Progenitor cell of endocrine pancreas (in vitro differentiated cells): Measurements from ENCODE around the gene NT5M. TPM values are rescaled to one million over a fixed set of nuclear protein-coding genes. Genes with fewer than 3 reads are reported as not detected.

Experiments used
- DNase-seq: peaks from one replicate; pipeline ENCODE4 v3.0.0; 2021; ENCODE audit warnings: low spot score; ENCODE audit not compliant: unreplicated experiment
- H3K27ac Mint-ChIP-seq: 2 replicates; pipeline ENCODE4 v1.8.0; 2021; ENCODE audit warnings: mild to moderate bottlenecking, moderate library complexity, mixed read lengths
- H3K27me3 Mint-ChIP-seq: 2 replicates; pipeline ENCODE4 v1.8.0; 2021; ENCODE audit warnings: mixed read lengths
- H3K36me3 Mint-ChIP-seq: 2 replicates; pipeline ENCODE4 v1.8.0; 2022; ENCODE audit warnings: mixed read lengths; ENCODE audit not compliant: insufficient read depth
- H3K4me1 Mint-ChIP-seq: 2 replicates; pipeline ENCODE4 v1.8.0; 2021; ENCODE audit warnings: low read depth, mixed read lengths
- H3K4me3 Mint-ChIP-seq: 2 replicates; pipeline ENCODE4 v1.8.0; 2021; ENCODE audit warnings: low read depth, mild to moderate bottlenecking, moderate library complexity, mixed read lengths
- H3K9me3 Mint-ChIP-seq: 2 replicates; pipeline ENCODE4 v1.8.0; 2021; ENCODE audit warnings: low read depth, mixed read lengths
- total RNA-seq: library from RNA; stranded (reverse); gene quantifications from 2 replicates; pipeline ENCODE4 v1.2.1, GENCODE V29; 2021
- TF ChIP-seq, protein P1 (sequence below): fragments of 200-600 bp; sonication (generic); IDR thresholded peaks from one replicate; pipeline ENCODE4 v1.5.0; 2021; ENCODE audit warnings: antibody characterized with exemption, mild to moderate bottlenecking; ENCODE audit not compliant: unreplicated experiment

Gene NT5M
- total RNA-seq, 1 donor from 2014 or later = 2.4 TPM

DNA sequence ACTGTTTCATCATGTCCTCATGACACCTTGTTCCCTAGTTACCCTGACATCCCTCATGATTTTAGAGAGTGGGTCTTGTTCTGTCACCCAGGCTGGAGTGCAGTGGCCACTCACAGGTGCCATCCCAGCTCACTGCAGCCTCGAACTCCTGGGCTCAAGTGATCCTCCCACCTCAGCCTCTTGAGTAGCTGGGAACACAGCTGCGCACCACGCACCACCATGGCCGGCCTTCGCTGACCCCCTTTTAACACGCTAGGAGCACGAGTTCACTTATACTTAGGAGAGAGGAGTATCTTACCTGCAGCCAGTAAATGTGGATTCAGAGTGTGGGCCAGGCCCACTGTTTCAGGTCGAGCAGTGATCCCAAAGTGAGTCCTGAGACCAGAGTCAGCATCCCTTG is 21.4 kb downstream of the NT5M start:
- H3K27me3 Mint-ChIP-seq = no peaks in the 10 kb centered on the region
- TF ChIP-seq, protein P1, sequence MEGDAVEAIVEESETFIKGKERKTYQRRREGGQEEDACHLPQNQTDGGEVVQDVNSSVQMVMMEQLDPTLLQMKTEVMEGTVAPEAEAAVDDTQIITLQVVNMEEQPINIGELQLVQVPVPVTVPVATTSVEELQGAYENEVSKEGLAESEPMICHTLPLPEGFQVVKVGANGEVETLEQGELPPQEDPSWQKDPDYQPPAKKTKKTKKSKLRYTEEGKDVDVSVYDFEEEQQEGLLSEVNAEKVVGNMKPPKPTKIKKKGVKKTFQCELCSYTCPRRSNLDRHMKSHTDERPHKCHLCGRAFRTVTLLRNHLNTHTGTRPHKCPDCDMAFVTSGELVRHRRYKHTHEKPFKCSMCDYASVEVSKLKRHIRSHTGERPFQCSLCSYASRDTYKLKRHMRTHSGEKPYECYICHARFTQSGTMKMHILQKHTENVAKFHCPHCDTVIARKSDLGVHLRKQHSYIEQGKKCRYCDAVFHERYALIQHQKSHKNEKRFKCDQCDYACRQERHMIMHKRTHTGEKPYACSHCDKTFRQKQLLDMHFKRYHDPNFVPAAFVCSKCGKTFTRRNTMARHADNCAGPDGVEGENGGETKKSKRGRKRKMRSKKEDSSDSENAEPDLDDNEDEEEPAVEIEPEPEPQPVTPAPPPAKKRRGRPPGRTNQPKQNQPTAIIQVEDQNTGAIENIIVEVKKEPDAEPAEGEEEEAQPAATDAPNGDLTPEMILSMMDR = no peak
- no peaks in the 10 kb centered on the region for H3K36me3 Mint-ChIP-seq
- no peak overlapping the region for H3K27ac Mint-ChIP-seq
- no peak for DNase-seq
- no peak overlapping the region for H3K4me3 Mint-ChIP-seq
- no peaks in the 10 kb centered on the region for H3K9me3 Mint-ChIP-seq
- H3K4me1 Mint-ChIP-seq = no peaks in the 10 kb centered on the region

DNA sequence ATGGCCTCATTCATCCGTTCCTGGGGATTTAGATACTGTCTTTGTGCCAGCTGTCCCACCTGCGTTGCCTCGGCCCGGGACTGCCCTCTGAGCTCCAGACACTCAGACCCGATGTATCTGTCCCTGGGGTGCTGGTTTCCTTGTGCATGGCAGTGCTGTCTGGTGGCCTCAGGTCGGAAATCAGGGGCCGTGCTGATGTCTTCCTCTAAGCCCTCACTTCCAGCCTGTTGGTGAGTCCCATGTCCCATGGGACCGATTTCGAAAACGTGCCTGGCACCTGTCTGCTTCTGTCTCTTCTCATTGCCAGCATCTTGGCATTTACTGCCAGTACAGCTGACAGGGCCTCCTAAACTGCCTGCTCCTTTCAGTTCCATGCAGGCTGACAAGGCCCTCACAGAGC is 22.1 kb downstream of the NT5M start:
- Mint-ChIP-seq H3K4me1 (no peaks in the 10 kb centered on the region), H3K27ac (no peak overlapping the region), H3K9me3 (no peaks in the 10 kb centered on the region), H3K4me3 (no peak overlapping the region), H3K27me3 (no peaks in the 10 kb centered on the region), H3K36me3 (no peaks in the 10 kb centered on the region)
- DNase-seq = no peak
- TF ChIP-seq, protein P1 = no peak

DNA sequence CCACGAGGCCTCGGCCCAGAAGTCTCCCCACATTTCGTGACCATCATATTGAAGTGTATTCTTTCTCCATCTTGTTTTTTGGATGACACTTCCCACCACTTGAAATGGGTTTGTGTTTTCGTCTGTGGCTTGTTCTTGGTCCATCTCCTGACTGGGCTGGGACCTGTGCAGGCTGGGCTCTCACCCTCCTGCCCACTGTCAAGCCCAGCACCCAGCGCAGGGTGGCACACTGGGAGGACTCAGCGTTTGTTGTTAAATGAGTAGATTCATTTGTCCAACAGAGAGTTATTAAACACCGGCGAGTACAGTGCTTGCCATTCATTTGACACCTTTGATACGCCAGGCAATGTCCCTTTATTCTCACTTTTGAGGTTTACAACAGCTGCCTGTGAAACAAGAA is 22.6 kb downstream of the NT5M start:
- Mint-ChIP-seq H3K36me3 (no peaks in the 10 kb centered on the region), H3K27me3 (no peaks in the 10 kb centered on the region), H3K4me1 (no peaks in the 10 kb centered on the region), H3K9me3 (no peaks in the 10 kb centered on the region), H3K4me3 (no peak overlapping the region), H3K27ac (no peak overlapping the region)
- no peak for DNase-seq
- TF ChIP-seq, protein P1 = no peak

DNA sequence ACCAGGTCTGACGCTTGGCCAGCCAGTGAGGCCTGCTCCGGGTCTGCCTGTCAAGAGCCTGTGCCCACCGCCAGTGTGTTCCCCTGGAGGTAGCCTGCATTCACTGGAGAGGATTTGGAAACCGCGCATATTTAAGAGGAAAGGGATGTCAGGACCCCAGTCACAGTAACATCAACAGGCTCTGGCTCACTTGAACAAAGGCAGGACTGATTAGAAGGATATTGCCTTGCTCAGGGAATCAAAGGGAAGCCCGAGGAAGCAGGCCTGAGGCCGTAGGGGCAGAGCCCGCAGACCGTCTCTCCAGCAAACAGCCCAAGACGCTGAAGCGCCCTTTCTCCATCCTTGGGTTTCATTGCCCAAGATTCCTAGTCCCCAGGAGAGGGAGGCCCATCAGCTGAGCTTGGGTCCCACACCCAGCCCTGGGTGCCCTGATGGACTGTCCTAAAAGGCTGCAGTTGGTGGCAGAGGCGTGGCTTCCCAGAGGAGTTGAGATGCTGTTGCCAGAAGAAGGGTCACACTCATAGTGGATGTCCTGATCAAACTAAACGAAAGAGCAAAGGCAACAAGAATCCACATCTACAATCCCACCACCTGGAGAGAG is 23.2 kb downstream of the NT5M start:
- Mint-ChIP-seq H3K4me1 (no peaks in the 10 kb centered on the region), H3K9me3 (no peaks in the 10 kb centered on the region), H3K4me3 (no peak overlapping the region), H3K27me3 (no peaks in the 10 kb centered on the region), H3K27ac (no peak overlapping the region), H3K36me3 (no peaks in the 10 kb centered on the region)
- TF ChIP-seq, protein P1 = no peak
- no peak for DNase-seq

DNA sequence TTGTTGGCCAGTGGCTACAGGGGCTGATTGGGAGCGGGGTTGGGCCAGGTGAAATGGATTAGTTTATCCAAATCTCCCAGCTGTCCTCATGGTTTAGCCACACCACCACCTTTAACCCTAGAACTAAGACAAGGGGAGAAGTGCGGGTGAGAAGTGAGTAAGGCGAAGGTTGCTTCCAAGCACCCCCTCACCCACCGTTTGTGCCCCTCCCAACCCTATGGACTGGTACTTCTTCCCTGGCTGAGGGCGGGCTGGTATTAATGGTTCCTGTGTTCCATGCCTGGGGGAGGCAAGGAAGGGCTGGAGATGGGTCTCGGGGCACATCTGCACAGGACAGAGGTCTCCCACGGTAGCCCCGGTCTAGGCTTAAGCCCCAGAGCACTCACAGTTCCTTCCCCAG is 25.1 kb downstream of the NT5M start:
- TF ChIP-seq, protein P1 = no peak
- Mint-ChIP-seq H3K4me1 (no peaks in the 10 kb centered on the region), H3K27ac (no peak overlapping the region), H3K4me3 (no peak overlapping the region), H3K36me3 (no peaks in the 10 kb centered on the region), H3K27me3 (no peaks in the 10 kb centered on the region), H3K9me3 (no peaks in the 10 kb centered on the region)
- no peak for DNase-seq
